ENCODE results near the gene PARP12. TPM values are rescaled to one million over a fixed set of nuclear protein-coding genes. Genes with fewer than 3 reads are reported as not detected.

PARP12 gene
- total and polyA plus RNA-seq, 9 of the 15 experiments (the other 6 are each of a cell fraction or from before 2014, with no cell fraction given) = 4.6 to 40.4 (median 23.5) TPM

DNA sequence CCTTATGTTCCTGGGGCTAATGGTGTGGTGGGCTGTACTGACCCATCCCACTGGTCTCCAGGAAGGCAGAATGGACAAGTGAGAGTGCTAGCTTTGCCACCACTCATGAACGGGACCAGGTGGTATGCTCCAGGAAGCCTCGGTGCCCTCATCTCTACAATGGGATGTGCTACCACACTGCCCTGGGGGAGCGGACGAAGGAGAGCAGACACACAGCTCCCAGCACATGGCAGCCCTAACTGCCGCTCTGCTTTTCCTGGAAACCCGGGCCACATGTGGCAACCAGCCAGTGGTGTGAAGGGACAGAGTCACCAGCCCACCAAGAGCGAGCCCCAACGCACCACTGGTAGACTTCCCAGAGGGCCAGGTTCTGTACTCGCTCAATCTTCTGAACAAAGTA lies 35.8 kb downstream of the PARP12 start:
- TF ChIP-seq, protein P1, sequence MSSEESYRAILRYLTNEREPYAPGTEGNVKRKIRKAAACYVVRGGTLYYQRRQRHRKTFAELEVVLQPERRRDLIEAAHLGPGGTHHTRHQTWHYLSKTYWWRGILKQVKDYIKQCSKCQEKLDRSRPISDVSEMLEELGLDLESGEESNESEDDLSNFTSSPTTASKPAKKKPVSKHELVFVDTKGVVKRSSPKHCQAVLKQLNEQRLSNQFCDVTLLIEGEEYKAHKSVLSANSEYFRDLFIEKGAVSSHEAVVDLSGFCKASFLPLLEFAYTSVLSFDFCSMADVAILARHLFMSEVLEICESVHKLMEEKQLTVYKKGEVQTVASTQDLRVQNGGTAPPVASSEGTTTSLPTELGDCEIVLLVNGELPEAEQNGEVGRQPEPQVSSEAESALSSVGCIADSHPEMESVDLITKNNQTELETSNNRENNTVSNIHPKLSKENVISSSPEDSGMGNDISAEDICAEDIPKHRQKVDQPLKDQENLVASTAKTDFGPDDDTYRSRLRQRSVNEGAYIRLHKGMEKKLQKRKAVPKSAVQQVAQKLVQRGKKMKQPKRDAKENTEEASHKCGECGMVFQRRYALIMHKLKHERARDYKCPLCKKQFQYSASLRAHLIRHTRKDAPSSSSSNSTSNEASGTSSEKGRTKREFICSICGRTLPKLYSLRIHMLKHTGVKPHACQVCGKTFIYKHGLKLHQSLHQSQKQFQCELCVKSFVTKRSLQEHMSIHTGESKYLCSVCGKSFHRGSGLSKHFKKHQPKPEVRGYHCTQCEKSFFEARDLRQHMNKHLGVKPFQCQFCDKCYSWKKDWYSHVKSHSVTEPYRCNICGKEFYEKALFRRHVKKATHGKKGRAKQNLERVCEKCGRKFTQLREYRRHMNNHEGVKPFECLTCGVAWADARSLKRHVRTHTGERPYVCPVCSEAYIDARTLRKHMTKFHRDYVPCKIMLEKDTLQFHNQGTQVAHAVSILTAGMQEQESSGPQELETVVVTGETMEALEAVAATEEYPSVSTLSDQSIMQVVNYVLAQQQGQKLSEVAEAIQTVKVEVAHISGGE (CRISPR knock-in tag; IDR thresholded peaks at IDR 0.05) = no peak
- TF ChIP-seq BRF1 (IDR thresholded peaks at IDR 0.05; ENCODE audit: borderline replicate concordance, extremely low read depth, insufficient read length) (no peak), NELFE (IDR thresholded peaks at IDR 0.05; ENCODE audit: insufficient read depth, insufficient read length) (no peak), TSC22D4 (tag; IDR thresholded peaks at IDR 0.05) (no peak)
- TF ChIP-seq, protein P2, sequence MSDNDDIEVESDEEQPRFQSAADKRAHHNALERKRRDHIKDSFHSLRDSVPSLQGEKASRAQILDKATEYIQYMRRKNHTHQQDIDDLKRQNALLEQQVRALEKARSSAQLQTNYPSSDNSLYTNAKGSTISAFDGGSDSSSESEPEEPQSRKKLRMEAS (CRISPR knock-in tag; IDR thresholded peaks at IDR 0.05) = 0 out of 2 replicates have a peak, but pooled peaks have one; percentile 33
- peaks cover 10% of the 10 kb centered on the region; the same call in 1 of the 3 replicates for H3K36me3 ChIP-seq (ENCODE audit: control insufficient read depth, insufficient read depth, low read length)
- no peaks in the 10 kb centered on the region for H4K20me1 ChIP-seq (replicated peaks; ENCODE audit: control insufficient read depth, insufficient read depth, low read length)
- intact Hi-C loops (cut with micrococcal nuclease) (no loop called here), in situ Hi-C loops (cut with MboI) (no loop called here)
- no peaks in the 10 kb centered on the region for H3K4me1 ChIP-seq (replicated peaks in 1 of 2; ENCODE audit: control insufficient read depth in 2 of 2, insufficient read depth in 2 of 2, low read length in 2 of 2)
- DNase-seq (ENCODE audit: extremely low read depth in 1 of 4, low spot score in 3 of 4) (no peak), FAIRE-seq (no peak), ATAC-seq (no peak)
- no peak overlapping the region for H3K4me2 ChIP-seq (ENCODE audit: insufficient read depth, low read length)
- no TSS peak for BruUV-seq (replicated peaks)
- H3K79me2 ChIP-seq (ENCODE audit: control insufficient read depth, insufficient read depth, low read length) = no peaks in the 10 kb centered on the region
- H2AFZ ChIP-seq (ENCODE audit: low read depth, low read length) = no peak overlapping the region
- no peak overlapping the region; a peak in 1 of 4 replicates for H3K9ac ChIP-seq (ENCODE audit: insufficient read depth in 1 of 2, low read depth in 2 of 2, low read length in 2 of 2)
- H3K4me3 ChIP-seq = no peak overlapping the region
- H3K9me1 ChIP-seq (ENCODE audit: control insufficient read depth, insufficient read depth, low read length) = no peaks in the 10 kb centered on the region
- WGBS (ENCODE audit: insufficient coverage, low coverage, missing lambda C conversion rate) = 77% methylated on average over 9 of the region's 9 CpGs
- H3K27ac ChIP-seq (ENCODE audit: extremely low read depth, low read depth, low read length) = no peak overlapping the region
- ChIA-PET POLR2A (interaction anchor here (0.6 kb wide), 1 partner anchor 132 kb away, joined by 4 read pairs; no protein-coding TSS in a partner anchor), CTCF (ENCODE audit: low intra/inter-chr PET ratio) (no interaction called here)
- no peaks in the 10 kb centered on the region for H3K27me3 ChIP-seq (ENCODE audit: control insufficient read depth in 2 of 2, insufficient read depth in 2 of 2, low read length in 2 of 2)
- no peaks in the 10 kb centered on the region for H3K9me3 ChIP-seq (replicated peaks; ENCODE audit: control insufficient read depth, insufficient read depth, low read depth, low read length)

Data from K562 (cell line).